SK-N-SH (cell line): ENCODE results near the gene CDH13. TPM values are rescaled to one million over a fixed set of nuclear protein-coding genes. Genes with fewer than 3 reads are reported as not detected.

ENCODE experiments used
- CTCF ChIA-PET: fragments of 300-600, 350-600 bp; formaldehyde crosslinking; extraction: SDS; loops from one replicate; lab custom pipeline; 2021; lab: Yijun Ruan, JAX
- POLR2A ChIA-PET: fragments of 350-600 bp; sonication (Branson Sonifier 250); formaldehyde crosslinking; extraction: SDS; loops from one replicate; lab custom pipeline; 2020; ENCODE audit warnings: antibody characterized with exemption, inconsistent platforms; lab: Yijun Ruan, JAX
- DNase-seq: peaks from one replicate; pipeline ENCODE4 v3.0.0; 2012
- H2AFZ ChIP-seq: fragments of 200-600 bp; sonication (generic); 2 replicates; pipeline ENCODE4 v1.8.1; 2016; ENCODE audit warnings: antibody characterized with exemption, mild to moderate bottlenecking, low read depth
- H3F3A ChIP-seq: fragments of 200-600 bp; sonication (generic); replicated peaks from 2 replicates; pipeline ENCODE3; 2016; ENCODE audit warnings: antibody characterized with exemption, mild to moderate bottlenecking; ENCODE audit not compliant: insufficient read depth
- H3K27ac ChIP-seq, 2 experiments: fragments of 200-500 bp in 1 of 2; fragments of 200-600 bp in 1 of 2; sonication (Bioruptor generic) in 1 of 2; sonication (generic), shearing (Covaris generic) in 1 of 2; 2 replicates each; pipeline versions ENCODE4 v1.5.1 to v1.6.1; 2014 to 2016; ENCODE audit warnings: low read depth in 2 of 2, inconsistent platforms in 1 of 2, low read length in 1 of 2, mild to moderate bottlenecking in 1 of 2, mixed read lengths in 1 of 2
- H3K27me3 ChIP-seq: fragments of 200-600 bp; sonication (generic), shearing (Covaris generic); 2 replicates; pipeline ENCODE4 v1.6.1; 2016; ENCODE audit warnings: mixed run types; ENCODE audit not compliant: insufficient read depth
- H3K36me3 ChIP-seq, 2 experiments: fragments of 200-500 bp in 1 of 2; fragments of 200-600 bp in 1 of 2; sonication (Bioruptor generic) in 1 of 2; sonication (generic) in 1 of 2; replicated peaks in 1 of 2; 2 replicates each; pipeline versions ENCODE3 to v1.5.1; 2014 to 2016; ENCODE audit warnings: low read length in 1 of 2, mild to moderate bottlenecking in 1 of 2; ENCODE audit not compliant: insufficient read depth in 2 of 2, control insufficient read depth in 1 of 2
- H3K4me1 ChIP-seq, 2 experiments: fragments of 200-500 bp in 1 of 2; fragments of 200-600 bp in 1 of 2; sonication (Bioruptor generic) in 1 of 2; sonication (generic), shearing (Covaris generic) in 1 of 2; 2 replicates each; pipeline versions ENCODE4 v1.5.1 to v1.6.1; 2014 to 2016; ENCODE audit warnings: low read depth in 1 of 2, low read length in 1 of 2, mixed run types in 1 of 2; ENCODE audit not compliant: insufficient read depth in 2 of 2, control insufficient read depth in 1 of 2
- H3K4me2 ChIP-seq: fragments of 200-600 bp; sonication (generic), shearing (Covaris generic); 2 replicates; pipeline ENCODE4 v1.6.1; 2017; ENCODE audit warnings: mixed run types
- H3K4me3 ChIP-seq, 2 experiments: fragments of 200-500 bp in 1 of 2; fragments of 200-600 bp in 1 of 2; sonication (Bioruptor generic) in 1 of 2; sonication (generic), shearing (Covaris generic) in 1 of 2; 2 replicates each; pipeline versions ENCODE4 v1.5.1 to v1.8.1; 2014 to 2016; ENCODE audit warnings: low read depth in 2 of 2, inconsistent platforms in 1 of 2, low read length in 1 of 2, mild to moderate bottlenecking in 1 of 2, mixed read lengths in 1 of 2, moderate library complexity in 1 of 2
- H3K79me2 ChIP-seq: fragments of 200-600 bp; sonication (generic); 2 replicates; pipeline ENCODE4 v1.8.1; 2017; ENCODE audit warnings: mild to moderate bottlenecking; ENCODE audit not compliant: insufficient read depth
- H3K9ac ChIP-seq: fragments of 200-600 bp; sonication (generic); 2 replicates; pipeline ENCODE4 v1.6.1; 2017; ENCODE audit warnings: mixed run types
- H3K9me2 ChIP-seq: fragments of 200-600 bp; sonication (generic); 2 replicates; pipeline ENCODE4 v1.6.1; 2017; ENCODE audit warnings: mixed run types
- H3K9me3 ChIP-seq: fragments of 200-600 bp; sonication (generic); 2 replicates; pipeline ENCODE4 v1.6.1; 2017; ENCODE audit warnings: mixed run types, mild to moderate bottlenecking, moderate library complexity
- H4K20me1 ChIP-seq: fragments of 200-600 bp; sonication (generic); 2 replicates; pipeline ENCODE4 v1.6.1; 2017; ENCODE audit warnings: mild to moderate bottlenecking, mixed run types; ENCODE audit not compliant: insufficient read depth
- CHD2 ChIP-seq: fragments of 150-350 bp; IDR thresholded peaks from 2 replicates; pipeline ENCODE4 v1.6.1; 2018; ENCODE audit warnings: low read length; ENCODE audit not compliant: partially characterized antibody
- ELF1 ChIP-seq: IDR thresholded peaks from 2 replicates; pipeline ENCODE4 v1.4.0; 2012
- EP300 ChIP-seq, 2 experiments: IDR thresholded peaks; 2 replicates each; pipeline versions ENCODE4 v1.4.0 to v1.6.1; 2012; ENCODE audit warnings: borderline replicate concordance in 1 of 2, low read depth in 1 of 2, low read length in 1 of 2
- EZH2phosphoT487 ChIP-seq: fragments of 200-600 bp; sonication (generic); IDR thresholded peaks from 2 replicates; pipeline ENCODE4 v1.6.1; 2017; ENCODE audit warnings: low read depth, mixed run types, mild to moderate bottlenecking, antibody characterized with exemption, moderate library complexity, borderline replicate concordance
- FOXJ3 ChIP-seq: sonication (generic); formaldehyde crosslinking; IDR thresholded peaks from 2 replicates; pipeline ENCODE4 v1.5.1; 2020; ENCODE audit warnings: mild to moderate bottlenecking, missing genetic modification reagents
- IRF3 ChIP-seq: fragments of 150-350 bp; IDR thresholded peaks from 2 replicates; pipeline ENCODE4 v1.6.1; 2016; ENCODE audit warnings: mild to moderate bottlenecking, low read depth, low read length
- JUND ChIP-seq: IDR thresholded peaks from 2 replicates; pipeline ENCODE4 v1.4.0; 2012
- MAX ChIP-seq: IDR thresholded peaks from 2 replicates; pipeline ENCODE4 v1.4.0; 2012; ENCODE audit warnings: low read depth
- MEF2A ChIP-seq: IDR thresholded peaks from 2 replicates; pipeline ENCODE4 v1.4.0; 2012; ENCODE audit warnings: low read depth, borderline replicate concordance
- NRF1 ChIP-seq: IDR thresholded peaks from 2 replicates; pipeline ENCODE4 v1.6.1; 2012; ENCODE audit warnings: low read depth, mild to moderate bottlenecking, low read length
- RFX5 ChIP-seq: IDR thresholded peaks from 2 replicates; pipeline ENCODE4 v1.6.1; 2012; ENCODE audit warnings: mild to moderate bottlenecking, improper control_type of control experiment, low read length
- RXRA ChIP-seq: IDR thresholded peaks from 2 replicates; pipeline ENCODE4 v1.4.0; 2012; ENCODE audit warnings: low read depth, mild to moderate bottlenecking, borderline replicate concordance
- YY1 ChIP-seq: IDR thresholded peaks from 2 replicates; pipeline ENCODE4 v1.4.0; 2012; ENCODE audit warnings: low read depth, mild to moderate bottlenecking
- WGBS: methylation state at CpG from one replicate; pipeline ENCODE4 v1.1.6; 2017; ENCODE audit warnings: low lambda C conversion rate; 5-methylcytosine and 5-hydroxymethylcytosine counted together
- polyA plus RNA-seq, 3 experiments: library from polyadenylated mRNA; depleted of rRNA; stranded (reverse); fragments of >200 nt; gene quantifications; 2 replicates each; pipeline ENCODE4 v1.2.3, GENCODE V29; 2012
- TF ChIP-seq, protein P1 (sequence below): fragments of 200-600 bp; sonication (generic); IDR thresholded peaks from 2 replicates; pipeline ENCODE4 v1.6.1; 2017; ENCODE audit warnings: antibody characterized with exemption, mild to moderate bottlenecking, moderate library complexity
- TF ChIP-seq, protein P2 (sequence below): fragments of 150-350 bp; IDR thresholded peaks from 2 replicates; pipeline ENCODE4 v1.6.1; 2017; ENCODE audit warnings: antibody characterized with exemption, low read length, low read depth, borderline replicate concordance
- TF ChIP-seq, protein P3 (sequence below): IDR thresholded peaks from 2 replicates; pipeline ENCODE4; 2012
- TF ChIP-seq, protein P4 (sequence below): IDR thresholded peaks from 2 replicates; pipeline ENCODE4 v1.4.0; 2012; ENCODE audit warnings: low read depth, borderline replicate concordance

The CDH13 gene
- polyA plus RNA-seq, 1 of the 3 experiments (the other 2 are of a cell fraction), result 93.0 TPM

- Histone ChIP-seq H3K9ac (no peak overlapping the region), H3K79me2 (no peaks in the 10 kb centered on the region), H4K20me1 (no peaks in the 10 kb centered on the region), H3K36me3 (no peaks in the 10 kb centered on the region), H3K4me3 (no peak overlapping the region), H3K27me3 (no peaks in the 10 kb centered on the region), H3K9me3 (no peaks in the 10 kb centered on the region), H3K9me2 (no peaks in the 10 kb centered on the region), H3K4me1 (no peaks in the 10 kb centered on the region), H3K4me2 (no peak overlapping the region), H3F3A (no peaks in the 10 kb centered on the region), H3K27ac (no peak overlapping the region), H2AFZ (no peak overlapping the region)
- no peak for DNase-seq
- WGBS, result 31% methylated on average over 2 of the region's 2 CpGs
- TF ChIP-seq FOXJ3 (CRISPR knock-in tag) (no peak), RFX5 (no peak), RXRA (no peak), MAX (no peak)
- TF ChIP-seq, protein P1, sequence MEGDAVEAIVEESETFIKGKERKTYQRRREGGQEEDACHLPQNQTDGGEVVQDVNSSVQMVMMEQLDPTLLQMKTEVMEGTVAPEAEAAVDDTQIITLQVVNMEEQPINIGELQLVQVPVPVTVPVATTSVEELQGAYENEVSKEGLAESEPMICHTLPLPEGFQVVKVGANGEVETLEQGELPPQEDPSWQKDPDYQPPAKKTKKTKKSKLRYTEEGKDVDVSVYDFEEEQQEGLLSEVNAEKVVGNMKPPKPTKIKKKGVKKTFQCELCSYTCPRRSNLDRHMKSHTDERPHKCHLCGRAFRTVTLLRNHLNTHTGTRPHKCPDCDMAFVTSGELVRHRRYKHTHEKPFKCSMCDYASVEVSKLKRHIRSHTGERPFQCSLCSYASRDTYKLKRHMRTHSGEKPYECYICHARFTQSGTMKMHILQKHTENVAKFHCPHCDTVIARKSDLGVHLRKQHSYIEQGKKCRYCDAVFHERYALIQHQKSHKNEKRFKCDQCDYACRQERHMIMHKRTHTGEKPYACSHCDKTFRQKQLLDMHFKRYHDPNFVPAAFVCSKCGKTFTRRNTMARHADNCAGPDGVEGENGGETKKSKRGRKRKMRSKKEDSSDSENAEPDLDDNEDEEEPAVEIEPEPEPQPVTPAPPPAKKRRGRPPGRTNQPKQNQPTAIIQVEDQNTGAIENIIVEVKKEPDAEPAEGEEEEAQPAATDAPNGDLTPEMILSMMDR, result no peak
- ChIA-PET CTCF (no interaction called here), POLR2A (no interaction called here)
Measured at GRCh38 chr16:83244057-83244456, 617.3 kb downstream of the CDH13 start.

DNA sequence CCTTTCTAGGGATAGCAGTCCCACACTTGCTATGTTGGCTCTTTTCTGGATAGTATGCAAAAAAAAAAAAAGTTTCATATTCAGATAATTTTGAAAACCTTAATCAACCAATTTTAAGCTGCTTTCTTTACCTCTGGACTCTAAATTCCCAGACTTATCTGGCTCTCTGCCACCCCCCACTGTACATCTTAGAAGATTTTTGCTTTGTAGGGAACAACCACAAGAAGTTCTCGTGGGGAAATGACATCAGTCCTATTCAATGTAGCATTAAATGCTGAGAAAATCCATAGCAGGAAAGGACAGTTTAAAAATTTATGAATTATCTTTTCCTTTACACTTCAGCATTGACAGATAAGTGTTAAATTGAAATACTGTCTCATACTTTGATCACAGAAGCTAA is 618.3 kb downstream of the CDH13 start:
- TF ChIP-seq MAX, result no peak
- no peak for TF ChIP-seq NRF1
- TF ChIP-seq, protein P2, sequence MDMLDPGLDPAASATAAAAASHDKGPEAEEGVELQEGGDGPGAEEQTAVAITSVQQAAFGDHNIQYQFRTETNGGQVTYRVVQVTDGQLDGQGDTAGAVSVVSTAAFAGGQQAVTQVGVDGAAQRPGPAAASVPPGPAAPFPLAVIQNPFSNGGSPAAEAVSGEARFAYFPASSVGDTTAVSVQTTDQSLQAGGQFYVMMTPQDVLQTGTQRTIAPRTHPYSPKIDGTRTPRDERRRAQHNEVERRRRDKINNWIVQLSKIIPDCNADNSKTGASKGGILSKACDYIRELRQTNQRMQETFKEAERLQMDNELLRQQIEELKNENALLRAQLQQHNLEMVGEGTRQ, result no peak
- TF ChIP-seq JUND, result no peak
- no peak for TF ChIP-seq EP300 (IDR thresholded peaks at IDR 0.05; ENCODE audit: borderline replicate concordance in 1 of 2, low read depth in 1 of 2, low read length in 1 of 2)
- TF ChIP-seq, protein P3, sequence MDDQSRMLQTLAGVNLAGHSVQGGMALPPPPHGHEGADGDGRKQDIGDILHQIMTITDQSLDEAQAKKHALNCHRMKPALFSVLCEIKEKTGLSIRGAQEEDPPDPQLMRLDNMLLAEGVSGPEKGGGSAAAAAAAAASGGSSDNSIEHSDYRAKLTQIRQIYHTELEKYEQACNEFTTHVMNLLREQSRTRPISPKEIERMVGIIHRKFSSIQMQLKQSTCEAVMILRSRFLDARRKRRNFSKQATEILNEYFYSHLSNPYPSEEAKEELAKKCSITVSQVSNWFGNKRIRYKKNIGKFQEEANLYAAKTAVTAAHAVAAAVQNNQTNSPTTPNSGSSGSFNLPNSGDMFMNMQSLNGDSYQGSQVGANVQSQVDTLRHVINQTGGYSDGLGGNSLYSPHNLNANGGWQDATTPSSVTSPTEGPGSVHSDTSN, result no peak
- TF ChIP-seq YY1, result no peak
- no peak for TF ChIP-seq IRF3
- TF ChIP-seq CHD2, result no peak
- no peak for TF ChIP-seq EZH2phosphoT487
- no peak for TF ChIP-seq MEF2A
- no peak for TF ChIP-seq ELF1
- no peak for TF ChIP-seq RFX5
- TF ChIP-seq, protein P1, result no peak
- TF ChIP-seq, protein P4, sequence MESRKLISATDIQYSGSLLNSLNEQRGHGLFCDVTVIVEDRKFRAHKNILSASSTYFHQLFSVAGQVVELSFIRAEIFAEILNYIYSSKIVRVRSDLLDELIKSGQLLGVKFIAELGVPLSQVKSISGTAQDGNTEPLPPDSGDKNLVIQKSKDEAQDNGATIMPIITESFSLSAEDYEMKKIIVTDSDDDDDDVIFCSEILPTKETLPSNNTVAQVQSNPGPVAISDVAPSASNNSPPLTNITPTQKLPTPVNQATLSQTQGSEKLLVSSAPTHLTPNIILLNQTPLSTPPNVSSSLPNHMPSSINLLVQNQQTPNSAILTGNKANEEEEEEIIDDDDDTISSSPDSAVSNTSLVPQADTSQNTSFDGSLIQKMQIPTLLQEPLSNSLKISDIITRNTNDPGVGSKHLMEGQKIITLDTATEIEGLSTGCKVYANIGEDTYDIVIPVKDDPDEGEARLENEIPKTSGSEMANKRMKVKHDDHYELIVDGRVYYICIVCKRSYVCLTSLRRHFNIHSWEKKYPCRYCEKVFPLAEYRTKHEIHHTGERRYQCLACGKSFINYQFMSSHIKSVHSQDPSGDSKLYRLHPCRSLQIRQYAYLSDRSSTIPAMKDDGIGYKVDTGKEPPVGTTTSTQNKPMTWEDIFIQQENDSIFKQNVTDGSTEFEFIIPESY, result no peak
- ChIA-PET CTCF (interaction anchor here (1.2 kb wide), 1 partner anchor 11 kb away, joined by 3 read pairs; no protein-coding TSS in a partner anchor), POLR2A (no interaction called here)
- 21% methylated on average over 1 of the region's 1 CpG for WGBS
- H3K4me2 ChIP-seq, result no peak overlapping the region
- H3F3A ChIP-seq, result no peaks in the 10 kb centered on the region
- no peak overlapping the region for H3K4me3 ChIP-seq
- H3K79me2 ChIP-seq, result no peaks in the 10 kb centered on the region
- H3K36me3 ChIP-seq, result no peaks in the 10 kb centered on the region
- H3K4me1 ChIP-seq, result no peaks in the 10 kb centered on the region
- H2AFZ ChIP-seq, result no peak overlapping the region
- H3K27ac ChIP-seq, result no peak overlapping the region
- no peak for DNase-seq
- H3K9me2 ChIP-seq, result no peaks in the 10 kb centered on the region
- H3K9me3 ChIP-seq, result no peaks in the 10 kb centered on the region
- no peaks in the 10 kb centered on the region for H3K27me3 ChIP-seq
- H4K20me1 ChIP-seq, result no peaks in the 10 kb centered on the region
- H3K9ac ChIP-seq, result no peak overlapping the region
